GM12874 (cell line): ENCODE data around the gene HARS1.

Experiments used
- CTCF ChIP-seq: IDR thresholded peaks from 2 replicates; pipeline ENCODE4 v1.5.1; 2011; ENCODE audit warnings: low read depth, mild to moderate bottlenecking, control low read depth, low read length, moderate library complexity; ENCODE audit not compliant: insufficient read depth

The HARS1 gene

DNA sequence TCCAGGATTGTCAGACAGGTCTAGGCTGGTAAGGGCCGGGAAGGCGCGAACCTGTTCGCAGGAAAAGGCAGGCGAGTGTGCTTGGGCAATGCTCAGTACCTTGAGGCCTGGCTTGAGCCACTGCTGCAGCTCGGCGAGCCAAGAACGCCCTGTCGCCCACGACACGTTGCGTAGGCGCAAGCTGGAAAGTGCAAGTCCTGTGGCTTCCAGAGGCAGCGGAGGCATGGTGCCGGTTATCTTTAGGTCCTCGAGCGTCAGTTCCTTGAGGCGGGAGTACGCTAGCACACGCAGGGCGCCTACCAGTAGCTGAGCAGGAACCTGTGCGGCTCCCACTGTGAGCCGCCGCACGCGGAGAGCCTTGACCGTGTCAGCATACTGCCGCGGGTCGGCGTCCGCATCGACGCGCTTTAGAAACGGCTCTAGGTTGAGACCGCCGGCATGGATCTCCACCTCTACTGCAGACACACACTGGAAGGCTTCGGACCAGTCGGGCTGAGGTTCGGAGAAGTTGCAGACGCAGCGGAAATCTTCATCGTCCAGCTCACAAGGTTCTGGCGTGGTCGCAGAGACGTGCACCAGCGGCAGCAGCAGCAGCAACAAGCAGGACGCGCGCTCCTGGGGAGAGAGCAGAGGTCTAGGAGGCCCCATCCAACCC is 58.7 kb downstream of the HARS1 start:
- no peak for TF ChIP-seq CTCF

DNA sequence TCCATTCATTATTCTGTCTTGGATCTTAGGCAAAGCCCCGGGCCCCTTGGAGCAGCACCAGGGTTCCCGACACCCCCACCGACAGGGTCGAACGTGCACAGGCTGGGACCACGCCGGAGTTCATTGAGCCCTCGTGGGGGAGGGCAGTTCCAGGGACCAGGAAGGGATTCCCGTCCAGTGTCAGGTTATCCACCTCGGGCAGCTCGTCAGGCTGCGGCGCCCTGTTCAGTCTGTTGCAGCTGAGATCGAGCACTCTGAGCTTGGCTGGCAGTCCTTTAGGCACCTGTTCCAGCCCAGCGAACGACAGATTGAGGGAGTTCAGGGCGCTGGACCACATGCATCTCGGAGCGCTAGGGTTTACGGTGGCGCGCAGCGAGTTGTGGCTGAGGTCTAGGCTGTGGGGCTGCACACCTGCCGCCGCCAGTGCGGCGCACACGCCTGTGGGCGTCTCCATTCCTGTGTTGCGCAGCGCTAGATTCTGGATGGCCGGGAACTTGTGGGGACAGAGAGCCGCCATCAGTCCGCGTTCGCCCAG is 59.3 kb downstream of the HARS1 start:
- TF ChIP-seq CTCF = no peak

GRCh38 chr5:140631036-140631417 is 60.1 kb downstream of the HARS1 start:
- TF ChIP-seq CTCF = no peak

GRCh38 chr5:140630292-140631035 is 60.7 kb downstream of the HARS1 start:
- TF ChIP-seq CTCF = no peak

DNA sequence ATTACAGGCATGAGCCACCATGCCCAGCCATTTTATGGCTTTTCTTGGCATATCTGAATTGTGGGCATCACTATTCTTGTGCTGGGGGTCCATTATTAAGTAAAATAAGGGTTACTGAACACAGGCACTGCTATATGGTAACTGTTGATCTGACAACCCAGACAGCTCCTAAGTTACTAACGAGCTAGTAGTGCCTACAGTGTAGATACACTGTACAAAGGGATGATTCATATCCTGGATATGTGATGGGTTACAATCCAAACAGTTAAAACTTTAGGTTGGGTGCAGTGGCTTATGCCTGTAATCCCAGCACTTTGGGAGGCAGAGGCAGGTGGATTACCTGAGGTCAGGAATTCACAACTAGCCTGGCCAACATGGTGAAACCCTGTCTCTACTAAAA is 62.5 kb downstream of the HARS1 start:
- no peak for TF ChIP-seq CTCF

DNA sequence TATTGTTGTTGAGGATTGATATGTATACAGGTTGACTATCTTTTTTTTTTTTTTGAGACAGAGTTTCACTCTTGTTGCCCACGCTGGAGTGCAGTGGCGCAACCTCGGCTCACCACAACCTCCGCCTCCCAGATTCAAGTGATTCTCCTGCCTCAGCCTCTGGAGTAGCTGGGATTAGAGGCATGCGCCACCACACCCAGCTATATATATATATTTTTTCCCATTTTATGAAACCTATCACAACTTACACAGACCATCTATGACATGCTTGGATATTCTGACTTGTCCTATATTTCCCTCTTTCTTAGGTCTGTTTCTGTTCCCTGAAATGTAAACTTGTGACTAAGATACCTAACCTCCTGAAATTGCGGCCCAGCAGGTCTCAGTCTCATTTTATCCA is 63.2 kb downstream of the HARS1 start:
- no peak for TF ChIP-seq CTCF
